Mesenteric fat pad (tissue), 1 donor: Measurements from ENCODE around the gene EIF2D. TPM values are rescaled to one million over a fixed set of nuclear protein-coding genes. Genes with fewer than 3 reads are reported as not detected.

Experiments used
- DNase-seq: peaks from one replicate; pipeline ENCODE4 v3.0.0-alpha.2; 2020; ENCODE audit warnings: low spot score
- total RNA-seq: library from RNA; stranded (reverse); fragmentation: NEBNext Ultra II Directional; extraction: Animal tissue kit (Norgen Biotek cat#: 25700); gene quantifications from one replicate; pipeline ENCODE4 v1.2.1, GENCODE V29; 2021
- donor health status: DM: yes; HTN: yes; CAD: no.

The EIF2D gene
- total RNA-seq, 1 donor from 2014 or later, result 37.8 TPM

GRCh38 chr1:206551296-206551985 is 60.8 kb downstream of the EIF2D start:
- no peak for DNase-seq

- no peak for DNase-seq
Measured at GRCh38 chr1:206550446-206550845, 61.8 kb downstream of the EIF2D start.

GRCh38 chr1:206547104-206547503 is 65.2 kb downstream of the EIF2D start:
- no peak for DNase-seq

- DNase-seq, result no peak
Measured at GRCh38 chr1:206545351-206545750, 66.9 kb downstream of the EIF2D start.

GRCh38 chr1:206544562-206545257 is 67.6 kb downstream of the EIF2D start:
- DNase-seq, result no peak

Other genes with a start within 250 kb of the EIF2D start
- gene IKBKE, start 142.0 kb downstream of the EIF2D start, total RNA-seq, result 9.9 TPM
- gene RASSF5, start 104.9 kb downstream of the EIF2D start, total RNA-seq, result 11.4 TPM
- 16.1 TPM for gene DYRK3, start 23.1 kb upstream of the EIF2D start, total RNA-seq
- gene MAPKAPK2, start 72.4 kb upstream of the EIF2D start, total RNA-seq, result 103 TPM
- gene IL19, start 158.3 kb upstream of the EIF2D start, total RNA-seq, result not detected
- gene IL10, start 160.0 kb upstream of the EIF2D start, total RNA-seq, result 23.0 TPM